Endothelial cell of hepatic sinusoid (primary cell): ENCODE results near the gene SOWAHA.
"Not testable (repeated sequence)": the region's sequence is repeated elsewhere in the genome, so short reads cannot be mapped to it uniquely, and the experiment has no call there.

ENCODE experiments used
- in situ Hi-C: cut with HindIII; loops from 2 replicates; pipeline ENCODE4 v1.10.0; 2017; ENCODE audit warnings: low sequenced_read_pairs

SOWAHA gene

GRCh38 chr5:132777209-132778069 lies 35.7 kb upstream of the SOWAHA start, which contains the start of gene SEPTIN8:
SEPTIN8 (minus strand) TSS chr5:132777239; CDS start chr5:132777137, 102 bp downstream.
- in situ Hi-C loops: no loop called here

GRCh38 chr5:132778129-132778528 lies 35.0 kb upstream of the SOWAHA start:
- in situ Hi-C loops: no loop called here

DNA sequence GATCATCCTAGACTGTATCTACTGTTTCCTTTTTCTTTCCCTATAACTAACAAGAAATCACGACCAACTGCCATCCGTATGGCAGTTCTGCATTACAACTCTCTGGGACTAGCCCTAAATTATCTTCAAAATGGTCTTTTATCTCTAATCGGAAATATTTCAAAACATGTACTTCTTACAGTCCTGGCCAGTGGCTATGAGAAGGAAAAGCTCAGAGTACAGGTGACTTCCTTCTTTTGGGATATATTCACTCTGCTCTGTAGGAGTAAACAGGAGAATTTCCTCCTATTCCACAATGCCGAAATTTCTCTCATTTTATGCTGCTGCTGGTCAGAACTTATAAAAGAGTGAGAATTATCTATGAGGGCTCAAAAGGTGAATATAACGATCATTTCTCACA lies 34.2 kb upstream of the SOWAHA start:
- in situ Hi-C loops: no loop called here

DNA sequence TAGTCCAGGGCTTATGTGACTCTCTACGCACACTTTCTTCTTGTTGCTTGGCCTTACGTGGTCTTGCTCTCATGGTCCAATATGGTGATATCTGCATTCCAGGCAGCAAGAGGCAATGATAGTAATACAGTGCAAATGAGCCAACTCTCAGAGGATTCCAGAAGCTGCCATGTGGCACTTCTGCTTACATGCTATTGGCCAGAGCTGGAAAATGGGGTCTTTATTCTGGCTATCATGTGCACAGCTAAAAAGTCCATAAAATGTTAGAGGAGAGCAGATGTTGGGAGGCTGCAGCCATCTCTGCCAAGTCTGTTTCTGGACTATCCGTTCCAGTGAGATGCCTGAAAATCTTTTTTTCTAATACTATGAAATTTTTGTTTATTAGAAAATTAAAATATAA lies 33.1 kb upstream of the SOWAHA start:
- in situ Hi-C loops: no loop called here

GRCh38 chr5:132780577-132780976 lies 32.5 kb upstream of the SOWAHA start:
- in situ Hi-C loops: no loop called here

GRCh38 chr5:132781029-132781428 lies 32.1 kb upstream of the SOWAHA start:
- in situ Hi-C loops: no loop called here

GRCh38 chr5:132782101-132782500 lies 31.0 kb upstream of the SOWAHA start:
- in situ Hi-C loops: no loop called here

GRCh38 chr5:132785365-132785764 lies 27.7 kb upstream of the SOWAHA start:
- in situ Hi-C loops: no loop called here

GRCh38 chr5:132785864-132786263 lies 27.2 kb upstream of the SOWAHA start:
- in situ Hi-C loops: no loop called here

GRCh38 chr5:132787076-132787475 lies 26.0 kb upstream of the SOWAHA start:
- in situ Hi-C loops: no loop called here

DNA sequence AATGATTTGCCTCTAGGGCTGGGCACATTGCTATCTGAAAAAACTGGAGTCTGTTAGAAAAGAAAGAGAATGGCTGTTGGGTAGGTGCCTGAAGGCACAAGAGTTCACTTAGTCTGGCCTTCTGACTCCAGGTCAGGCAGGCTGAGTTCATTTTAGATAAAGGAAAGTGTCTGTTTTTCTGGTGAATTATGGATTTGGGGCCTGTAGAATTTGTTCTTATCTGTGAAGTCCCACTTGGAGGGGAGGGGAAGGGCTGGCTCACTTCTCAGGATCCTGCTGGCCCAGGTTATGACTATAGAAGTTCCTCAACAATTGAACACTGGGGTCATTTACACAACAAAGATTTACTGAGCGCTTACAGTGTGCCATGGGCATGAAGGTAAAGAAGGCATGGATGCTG lies 24.6 kb upstream of the SOWAHA start:
- in situ Hi-C loops: no loop called here

GRCh38 chr5:132788990-132789886 lies 23.9 kb upstream of the SOWAHA start:
- in situ Hi-C loops: no loop called here

DNA sequence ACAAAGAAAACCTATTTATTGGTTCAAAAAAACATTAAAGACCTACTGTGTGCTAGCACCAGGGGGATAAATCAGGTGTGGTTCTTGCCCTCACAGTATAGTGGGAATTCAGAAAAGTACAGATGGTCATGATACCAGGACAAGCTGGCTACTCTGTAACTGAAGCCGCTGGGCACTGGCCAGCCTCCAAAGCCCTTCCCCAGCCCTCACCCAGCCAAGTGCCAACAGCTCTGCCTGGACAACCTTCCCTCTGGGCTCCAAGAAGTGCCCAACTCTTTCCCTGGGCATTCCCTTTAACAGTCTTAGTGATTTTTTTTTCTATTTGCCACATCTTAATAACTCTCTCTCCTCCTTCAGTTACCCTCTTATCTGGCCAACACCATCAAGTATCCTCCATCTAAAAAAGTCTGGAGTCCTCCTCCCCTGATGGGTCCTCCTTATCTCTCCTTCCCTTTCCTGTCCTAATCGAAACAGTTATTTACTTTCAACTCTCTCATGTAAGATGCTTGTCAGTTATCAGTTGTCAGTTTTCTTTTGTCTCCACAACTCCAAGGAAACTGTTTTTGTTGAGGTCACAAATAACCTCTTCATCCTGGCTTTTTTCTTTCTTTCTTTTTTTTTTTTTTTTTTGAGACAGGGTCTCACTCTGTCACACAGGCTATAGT lies 22.8 kb upstream of the SOWAHA start:
- in situ Hi-C loops: no loop called here

- in situ Hi-C loops: no loop called here
Measured at GRCh38 chr5:132791026-132791425, 22.1 kb upstream of the SOWAHA start.

DNA sequence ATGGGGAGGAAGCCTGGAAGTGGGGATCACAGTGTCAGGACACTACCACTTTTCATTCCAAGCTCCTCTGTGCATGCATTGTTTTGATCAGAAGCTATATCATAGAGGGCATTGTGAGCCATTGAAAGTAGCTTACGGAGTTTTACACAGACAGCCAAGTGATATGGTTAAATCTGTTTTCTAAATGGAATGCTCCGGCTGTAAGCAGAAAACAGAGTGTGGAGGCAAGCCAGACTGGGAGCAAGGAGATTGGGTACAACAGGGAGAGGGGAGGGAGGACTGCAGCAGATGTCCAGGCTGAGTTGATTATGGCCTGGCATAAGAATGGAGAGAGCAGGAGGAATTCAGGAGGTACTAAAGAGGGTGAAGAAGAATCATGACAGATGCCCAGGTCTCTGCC lies 15.5 kb upstream of the SOWAHA start:
- in situ Hi-C loops: no loop called here

DNA sequence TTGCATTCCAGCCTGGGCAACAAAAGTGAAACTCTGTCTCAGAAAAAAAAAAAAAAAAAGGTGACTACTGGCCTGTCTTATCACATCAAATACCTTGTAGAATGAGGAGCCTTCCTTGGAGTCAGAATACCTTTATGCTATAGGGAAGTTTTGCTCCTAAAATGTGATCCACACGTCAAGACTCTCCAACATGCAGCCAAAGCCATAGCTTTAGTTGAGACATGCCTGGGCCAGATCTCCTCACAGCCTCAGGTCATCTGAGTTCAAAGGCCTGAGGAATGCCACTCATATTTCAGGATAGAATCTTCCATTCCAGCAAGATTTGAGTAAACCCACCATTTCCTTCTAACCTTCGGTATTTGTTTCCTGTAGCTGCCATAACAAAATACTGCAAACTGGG lies 13.7 kb upstream of the SOWAHA start:
- in situ Hi-C loops: no loop called here

- in situ Hi-C loops: no loop called here
Measured at GRCh38 chr5:132800545-132800944, 12.6 kb upstream of the SOWAHA start.

DNA sequence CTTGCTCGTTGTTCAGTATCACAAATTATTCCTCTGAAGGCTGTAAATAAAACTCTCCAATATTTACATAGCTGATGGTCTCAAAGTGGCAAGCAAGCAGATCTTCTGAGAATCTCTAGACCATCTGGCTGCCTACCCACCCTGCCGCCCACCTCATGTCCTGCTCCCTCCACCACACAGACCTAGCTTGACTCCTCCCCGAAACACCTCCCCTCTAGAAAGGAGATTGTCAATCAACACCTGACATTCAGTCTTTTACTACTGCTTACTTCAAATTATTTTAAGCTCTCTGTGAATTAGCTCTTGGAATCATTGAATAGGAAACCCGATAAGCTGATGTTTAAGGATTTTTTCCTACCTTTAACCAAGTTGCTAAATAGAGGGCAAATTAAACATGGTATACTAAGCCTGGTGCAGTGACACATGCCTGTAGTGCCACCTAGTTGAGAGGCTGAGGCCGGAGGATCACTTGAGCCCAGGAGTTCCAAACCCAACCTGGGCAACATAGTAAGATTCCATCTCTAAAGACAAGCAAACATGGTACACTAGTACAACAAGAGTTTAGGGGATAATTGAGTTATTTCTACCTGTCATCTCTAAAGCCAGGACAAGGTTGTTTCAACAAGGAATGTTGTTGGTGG lies 10.9 kb upstream of the SOWAHA start:
- in situ Hi-C loops: no loop called here

- in situ Hi-C loops: not testable (repeated sequence)
Measured at GRCh38 chr5:132802685-132803066, 10.4 kb upstream of the SOWAHA start.

DNA sequence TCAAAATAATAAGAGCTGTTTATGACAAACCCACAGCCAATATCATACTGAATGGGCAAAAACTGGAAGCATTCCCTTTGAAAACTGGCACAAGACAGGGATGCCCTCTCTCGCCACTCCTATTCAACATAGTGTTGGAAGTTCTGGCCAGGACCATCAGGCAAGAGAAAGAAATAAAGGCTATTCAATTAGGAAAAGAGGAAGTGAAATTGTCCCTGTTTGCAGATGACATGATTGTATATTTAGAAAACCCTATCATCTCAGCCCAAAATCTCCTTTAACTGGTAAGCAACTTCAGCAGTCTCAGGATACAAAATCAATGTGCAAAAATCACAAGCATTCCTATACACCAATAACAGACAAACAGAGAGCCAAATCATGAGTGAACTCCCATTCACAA lies 8.9 kb upstream of the SOWAHA start:
- in situ Hi-C loops: not testable (repeated sequence)

DNA sequence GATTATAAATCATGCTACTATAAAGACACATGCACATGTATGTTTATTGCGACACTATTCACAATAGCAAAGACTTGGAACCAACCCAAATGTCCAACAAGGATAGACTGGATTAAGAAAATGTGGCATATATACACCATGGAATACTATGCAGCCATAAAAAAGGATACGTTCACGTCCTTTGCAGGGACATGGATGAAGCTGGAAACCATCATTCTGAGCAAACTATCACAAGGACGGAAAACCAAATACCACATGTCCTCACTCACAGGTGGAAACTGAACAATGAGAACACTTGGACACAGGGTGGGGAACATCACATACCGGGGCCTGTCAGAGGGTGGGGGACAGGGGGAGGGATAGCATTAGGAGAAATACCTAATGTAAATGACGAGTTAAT lies 7.2 kb upstream of the SOWAHA start:
- in situ Hi-C loops: loop anchor here (5.0 kb wide), 1 partner anchor 54 kb away; no protein-coding TSS in a partner anchor
